PC-9 (cell line): ENCODE data around the gene ZNF234. TPM values are rescaled to one million over a fixed set of nuclear protein-coding genes. Genes with fewer than 3 reads are reported as not detected.

Experiments used
- BruUV-seq: library from RNA; stranded (reverse); fragments of 400-500 nt; replicated peaks from 2 replicates; lab custom pipeline; 2021; lab: Mats Ljungman, UMichigan
- CTCF ChIA-PET: fragments of 300-600 bp; sonication (Branson Sonifier 250); formaldehyde crosslinking; loops from one replicate; lab custom pipeline; 2022; ENCODE audit warnings: antibody characterized with exemption; lab: Charles Lee
- POLR2A ChIA-PET: fragments of 300-600 bp; sonication (Branson Sonifier 250); formaldehyde crosslinking; loops from one replicate; lab custom pipeline; 2022; ENCODE audit warnings: antibody characterized with exemption; ENCODE audit not compliant: unreplicated experiment; lab: Charles Lee
- DNase-seq, 2 experiments: peaks; one replicate each; pipeline versions ENCODE4 v3.0.0 to v3.0.0-alpha.2; 2015 to 2022; ENCODE audit warnings: mixed read lengths in 1 of 2
- H2AFZ ChIP-seq: fragments of 200-600 bp; sonication (generic); 2 replicates; pipeline ENCODE4 v1.8.1; 2017; ENCODE audit warnings: antibody characterized with exemption
- H3F3A ChIP-seq: fragments of 200-600 bp; sonication (generic); 2 replicates; pipeline ENCODE4 v1.8.1; 2017; ENCODE audit warnings: antibody characterized with exemption, mild to moderate bottlenecking, low read depth; ENCODE audit not compliant: insufficient read depth
- H3K27ac ChIP-seq: fragments of 200-600 bp; sonication (generic); 2 replicates; pipeline ENCODE4 v1.6.1; 2016; ENCODE audit warnings: mixed run types
- H3K27me3 ChIP-seq: fragments of 200-600 bp; sonication (generic); 2 replicates; pipeline ENCODE4 v1.6.1; 2016; ENCODE audit warnings: low read depth, mixed run types; ENCODE audit not compliant: insufficient read depth
- H3K36me3 ChIP-seq: fragments of 200-600 bp; sonication (generic); 2 replicates; pipeline ENCODE4 v1.6.1; 2016; ENCODE audit warnings: low read depth, mixed run types
- H3K4me1 ChIP-seq: fragments of 200-600 bp; sonication (generic); replicated peaks from 2 replicates; pipeline ENCODE4 v1.6.1; 2016; ENCODE audit warnings: mixed run types; ENCODE audit not compliant: insufficient read depth
- H3K4me2 ChIP-seq: fragments of 200-600 bp; sonication (generic); 2 replicates; pipeline ENCODE4 v1.6.1; 2017; ENCODE audit warnings: mixed run types
- H3K4me3 ChIP-seq: fragments of 200-600 bp; sonication (generic); 2 replicates; pipeline ENCODE4 v1.6.1; 2016; ENCODE audit warnings: mixed run types
- H3K79me2 ChIP-seq: fragments of 200-600 bp; sonication (generic); 2 replicates; pipeline ENCODE4 v1.6.1; 2017; ENCODE audit warnings: low read depth, mixed run types
- H3K9me2 ChIP-seq: fragments of 200-600 bp; sonication (generic); 2 replicates; pipeline ENCODE4 v1.8.1; 2017; ENCODE audit warnings: mild to moderate bottlenecking; ENCODE audit not compliant: insufficient read depth
- H3K9me3 ChIP-seq: fragments of 200-600 bp; sonication (generic); 2 replicates; pipeline ENCODE4 v1.8.1; 2016; ENCODE audit warnings: low read depth; ENCODE audit not compliant: insufficient read depth
- H4K20me1 ChIP-seq: fragments of 200-600 bp; sonication (generic); 2 replicates; pipeline ENCODE4 v1.8.1; 2017; ENCODE audit not compliant: insufficient read depth
- EZH2 ChIP-seq: fragments of 200-600 bp; sonication (generic); IDR thresholded peaks from 2 replicates; pipeline ENCODE4 v1.8.0; 2017; ENCODE audit warnings: antibody characterized with exemption, low read depth
- intact Hi-C: fragments of 100-400 bp; cut with micrococcal nuclease; formaldehyde crosslinking; loops from one replicate; pipeline ENCODE4 v1.10.0; 2022; ENCODE audit not compliant: unreplicated experiment
- total RNA-seq: library from RNA; stranded (reverse); gene quantifications from 2 replicates; pipeline ENCODE4 v1.2.3, GENCODE V29; 2021
- TF ChIP-seq, protein P1 (sequence below): fragments of 200-600 bp; sonication (generic); conservative IDR thresholded peaks from 2 replicates; pipeline ENCODE4 v1.6.1; 2017; ENCODE audit warnings: mixed run types, antibody characterized with exemption, mild to moderate bottlenecking, moderate library complexity

The ZNF234 gene
- total RNA-seq, 1 experiment from 2014 or later = 8.6 TPM

DNA sequence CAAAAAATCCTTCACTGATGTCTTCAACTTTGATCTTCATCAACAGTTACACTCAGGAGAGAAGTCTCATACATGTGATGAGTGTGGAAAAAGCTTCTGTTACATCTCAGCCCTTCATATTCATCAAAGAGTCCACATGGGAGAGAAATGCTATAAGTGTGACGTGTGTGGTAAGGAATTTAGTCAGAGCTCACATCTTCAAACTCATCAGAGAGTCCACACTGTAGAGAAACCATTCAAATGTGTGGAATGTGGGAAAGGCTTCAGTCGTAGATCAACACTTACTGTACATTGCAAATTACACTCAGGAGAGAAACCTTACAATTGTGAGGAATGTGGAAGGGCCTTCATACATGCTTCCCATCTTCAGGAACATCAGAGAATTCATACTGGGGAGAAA lies 15.1 kb downstream of the ZNF234 start:
- Histone ChIP-seq H3K36me3 (peaks cover 28% of the 10 kb centered on the region), H4K20me1 (no peaks in the 10 kb centered on the region), H3K4me1 (no peaks in the 10 kb centered on the region), H3K9me2 (no peaks in the 10 kb centered on the region), H3K27me3 (no peaks in the 10 kb centered on the region), H3K27ac (no peak overlapping the region), H3K4me3 (no peak overlapping the region), H3K79me2 (no peaks in the 10 kb centered on the region), H3K4me2 (no peak overlapping the region), H3K9me3 (peaks cover 63% of the 10 kb centered on the region), H3F3A (no peaks in the 10 kb centered on the region), H2AFZ (no peak overlapping the region)
- ChIA-PET CTCF (no interaction called here), POLR2A (no interaction called here)
- intact Hi-C loops = no loop called here
- no TSS peak for BruUV-seq
- no peak for TF ChIP-seq EZH2
- TF ChIP-seq, protein P1, sequence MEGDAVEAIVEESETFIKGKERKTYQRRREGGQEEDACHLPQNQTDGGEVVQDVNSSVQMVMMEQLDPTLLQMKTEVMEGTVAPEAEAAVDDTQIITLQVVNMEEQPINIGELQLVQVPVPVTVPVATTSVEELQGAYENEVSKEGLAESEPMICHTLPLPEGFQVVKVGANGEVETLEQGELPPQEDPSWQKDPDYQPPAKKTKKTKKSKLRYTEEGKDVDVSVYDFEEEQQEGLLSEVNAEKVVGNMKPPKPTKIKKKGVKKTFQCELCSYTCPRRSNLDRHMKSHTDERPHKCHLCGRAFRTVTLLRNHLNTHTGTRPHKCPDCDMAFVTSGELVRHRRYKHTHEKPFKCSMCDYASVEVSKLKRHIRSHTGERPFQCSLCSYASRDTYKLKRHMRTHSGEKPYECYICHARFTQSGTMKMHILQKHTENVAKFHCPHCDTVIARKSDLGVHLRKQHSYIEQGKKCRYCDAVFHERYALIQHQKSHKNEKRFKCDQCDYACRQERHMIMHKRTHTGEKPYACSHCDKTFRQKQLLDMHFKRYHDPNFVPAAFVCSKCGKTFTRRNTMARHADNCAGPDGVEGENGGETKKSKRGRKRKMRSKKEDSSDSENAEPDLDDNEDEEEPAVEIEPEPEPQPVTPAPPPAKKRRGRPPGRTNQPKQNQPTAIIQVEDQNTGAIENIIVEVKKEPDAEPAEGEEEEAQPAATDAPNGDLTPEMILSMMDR = no peak
- DNase-seq = no peak

DNA sequence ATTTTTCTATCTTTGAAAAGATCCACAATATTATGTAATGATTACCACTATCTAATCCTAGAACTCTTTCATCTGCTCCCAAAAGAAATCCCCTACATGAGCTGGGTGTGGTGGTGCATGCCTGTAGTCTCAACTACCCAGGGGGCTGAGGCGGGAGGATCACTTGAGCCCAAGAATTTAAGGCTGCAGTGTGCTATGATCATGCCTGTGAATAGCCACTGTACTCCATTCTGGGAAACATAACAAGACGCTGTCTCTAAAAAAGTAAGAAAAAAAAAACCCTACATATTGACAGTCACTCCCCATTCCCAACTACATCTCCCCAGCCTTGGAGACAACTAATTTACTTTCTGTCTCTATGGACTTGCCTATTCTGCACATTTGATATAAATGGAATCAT lies 22.4 kb downstream of the ZNF234 start:
- H3K79me2 ChIP-seq = peaks cover 11% of the 10 kb centered on the region
- no peak overlapping the region for H3K27ac ChIP-seq
- no peaks in the 10 kb centered on the region for H3K9me2 ChIP-seq
- CTCF ChIA-PET = no interaction called here
- BruUV-seq = no TSS peak
- H4K20me1 ChIP-seq = no peaks in the 10 kb centered on the region
- TF ChIP-seq, protein P1 = no peak
- TF ChIP-seq EZH2 = no peak
- H3K9me3 ChIP-seq = peaks cover 39% of the 10 kb centered on the region
- POLR2A ChIA-PET = no interaction called here
- intact Hi-C loops = loop anchor here (1.0 kb wide), 1 partner anchor 50 kb away; the partner anchor contains the start of gene ZNF225
- H3K4me2 ChIP-seq = peak overlapping the region; percentile 86
- H3F3A ChIP-seq = peaks cover 8% of the 10 kb centered on the region; the same call in 1 of the 2 replicates
- H3K36me3 ChIP-seq = peaks cover 28% of the 10 kb centered on the region
- H3K4me3 ChIP-seq = peak overlapping the region; percentile 81
- no peaks in the 10 kb centered on the region for H3K27me3 ChIP-seq
- no peak for DNase-seq
- peaks cover 13% of the 10 kb centered on the region for H3K4me1 ChIP-seq
- H2AFZ ChIP-seq = peak overlapping the region; percentile 92

DNA sequence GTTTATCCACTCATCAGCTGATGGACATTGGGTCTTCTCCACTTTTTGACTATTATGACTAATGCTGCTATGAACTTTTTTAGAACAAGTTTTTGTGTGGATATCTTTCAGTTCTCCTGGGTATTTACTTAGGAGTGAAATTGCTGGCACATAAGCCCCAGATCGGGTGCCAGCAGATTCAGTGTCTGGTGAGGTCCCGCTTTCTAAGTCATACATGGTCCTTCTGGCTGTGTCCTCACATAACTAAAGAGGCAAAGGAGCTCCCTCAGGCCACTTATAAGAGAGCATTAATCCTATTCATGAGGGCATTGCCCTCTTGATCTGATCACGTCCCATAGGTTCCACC lies 22.9 kb downstream of the ZNF234 start:
- H3K4me2 ChIP-seq = peak overlapping the region; percentile 86
- H3K9me3 ChIP-seq = peaks cover 38% of the 10 kb centered on the region
- ChIA-PET POLR2A (interaction anchor here (0.6 to 0.8 kb wide), 2 partner anchors 43 to 229 kb away, joined by 4 to 11 read pairs; partner anchors contain the start of gene ZNF45), CTCF (no interaction called here)
- DNase-seq = no peak
- H4K20me1 ChIP-seq = no peaks in the 10 kb centered on the region
- no peaks in the 10 kb centered on the region for H3K9me2 ChIP-seq
- H3K79me2 ChIP-seq = peaks cover 11% of the 10 kb centered on the region
- H3F3A ChIP-seq = peaks cover 8% of the 10 kb centered on the region; the same call in 1 of the 2 replicates
- H2AFZ ChIP-seq = peak overlapping the region; percentile 92
- H3K27me3 ChIP-seq = no peaks in the 10 kb centered on the region
- H3K4me3 ChIP-seq = peak overlapping the region; percentile 81
- TF ChIP-seq EZH2 = no peak
- TF ChIP-seq, protein P1 = no peak
- peak overlapping the region; percentile 20; the same call in 1 of the 2 replicates for H3K27ac ChIP-seq
- intact Hi-C loops = loop anchor here (1.0 kb wide), 1 partner anchor 51 kb away; the partner anchor contains the start of gene ZNF225
- H3K4me1 ChIP-seq = peaks cover 13% of the 10 kb centered on the region
- BruUV-seq = TSS peak; percentile 91
- H3K36me3 ChIP-seq = peaks cover 32% of the 10 kb centered on the region
